GM18907 (cell line): ENCODE measurements around the gene FBXW9.
A peak's percentile ranks its signal among the peaks of the same experiment; 100 is the strongest.
"Not testable (repeated sequence)": the region's sequence is repeated elsewhere in the genome, so short reads cannot be mapped to it uniquely, and the experiment has no call there.

Experiments
- ATAC-seq: cut with Tn5 transposase; IDR thresholded peaks from one replicate; pipeline ENCODE4 v1.9.1; 2021; ENCODE audit warnings: mild to moderate bottlenecking, moderate library complexity; ENCODE audit not compliant: unreplicated experiment

FBXW9 gene

DNA sequence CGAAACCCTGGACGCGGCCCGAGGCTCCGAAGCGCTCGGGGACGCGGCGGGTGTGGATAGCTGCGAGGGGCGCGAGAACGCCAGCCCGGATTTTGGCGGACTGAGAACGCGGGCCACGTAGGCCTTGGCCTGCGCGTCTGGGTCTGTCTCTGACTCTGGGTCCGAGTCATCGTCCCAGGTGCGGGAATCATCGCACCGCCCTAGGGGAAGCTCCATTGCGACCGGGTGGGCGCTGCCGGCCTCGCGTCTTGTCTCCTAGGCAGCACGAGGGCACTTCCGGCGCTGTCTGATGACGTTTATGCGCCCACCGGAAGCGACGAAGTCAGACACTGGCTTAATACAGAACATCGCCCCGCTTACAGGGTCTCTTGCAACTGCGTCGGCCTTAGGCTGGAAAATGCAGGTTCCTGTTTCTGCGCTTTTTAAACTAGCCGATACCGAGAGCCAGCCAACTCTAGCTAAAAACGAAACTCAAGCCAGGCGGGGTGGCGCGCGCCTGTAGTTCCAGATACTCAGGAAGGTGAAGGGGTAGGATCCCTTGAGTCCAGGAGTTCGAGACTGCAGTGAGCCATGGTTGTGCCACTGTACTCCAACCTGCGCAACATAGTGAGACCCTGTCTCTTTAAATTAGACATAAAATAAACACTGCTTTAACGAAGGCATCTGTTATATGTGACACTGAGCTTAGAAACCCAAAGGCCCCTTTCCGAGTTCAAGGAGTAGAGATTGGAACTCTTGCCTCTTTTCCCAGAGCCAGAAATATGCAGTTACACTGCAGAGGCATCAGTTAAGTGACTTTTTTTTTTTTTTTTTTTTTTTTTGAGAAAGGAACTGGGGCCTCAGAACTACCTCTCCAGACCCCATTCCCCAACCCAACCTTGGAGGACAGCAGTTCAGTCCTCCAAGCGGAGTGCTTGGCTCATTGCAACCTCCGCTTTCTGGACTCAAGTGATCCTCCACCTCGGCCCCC, at the start of gene FBXW9:
Gene FBXW9 (minus strand): TSS at position 266 of the 970 bp plus-strand sequence. CDS start 50 bp downstream, at position 216.
- ATAC-seq: peak; percentile 64

DNA sequence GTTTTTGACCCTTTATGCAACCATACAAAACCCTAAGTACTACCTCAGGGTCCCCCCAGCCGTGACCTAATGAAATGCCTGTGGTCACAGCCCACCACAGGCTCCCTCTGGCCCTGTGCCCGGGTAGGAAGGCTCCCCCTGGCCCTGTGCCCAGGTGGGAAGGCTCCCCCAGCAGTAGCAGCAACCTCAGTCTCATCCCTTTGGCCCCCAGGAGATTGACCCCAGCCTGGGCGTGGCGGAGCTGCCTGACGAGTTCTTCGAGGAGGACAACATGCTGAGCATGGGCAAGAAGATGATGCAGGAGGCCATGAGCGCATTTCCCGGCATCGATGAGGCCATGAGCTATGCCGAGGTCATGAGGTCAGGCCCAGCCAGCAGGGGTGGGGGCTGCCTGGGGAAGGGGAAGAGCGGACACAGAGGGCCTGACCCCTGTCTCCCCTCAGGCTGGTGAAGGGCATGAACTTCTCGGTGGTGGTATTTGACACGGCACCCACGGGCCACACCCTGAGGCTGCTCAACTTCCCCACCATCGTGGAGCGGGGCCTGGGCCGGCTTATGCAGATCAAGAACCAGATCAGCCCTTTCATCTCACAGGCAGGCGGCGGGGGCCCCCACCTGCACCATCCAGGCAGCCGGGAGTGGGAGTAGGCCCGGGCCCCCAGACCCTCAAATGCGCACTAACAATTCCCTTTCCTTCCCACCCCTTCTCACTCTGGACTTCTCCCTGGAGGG, 48.9 kb upstream of the FBXW9 start:
- no peak for ATAC-seq

DNA sequence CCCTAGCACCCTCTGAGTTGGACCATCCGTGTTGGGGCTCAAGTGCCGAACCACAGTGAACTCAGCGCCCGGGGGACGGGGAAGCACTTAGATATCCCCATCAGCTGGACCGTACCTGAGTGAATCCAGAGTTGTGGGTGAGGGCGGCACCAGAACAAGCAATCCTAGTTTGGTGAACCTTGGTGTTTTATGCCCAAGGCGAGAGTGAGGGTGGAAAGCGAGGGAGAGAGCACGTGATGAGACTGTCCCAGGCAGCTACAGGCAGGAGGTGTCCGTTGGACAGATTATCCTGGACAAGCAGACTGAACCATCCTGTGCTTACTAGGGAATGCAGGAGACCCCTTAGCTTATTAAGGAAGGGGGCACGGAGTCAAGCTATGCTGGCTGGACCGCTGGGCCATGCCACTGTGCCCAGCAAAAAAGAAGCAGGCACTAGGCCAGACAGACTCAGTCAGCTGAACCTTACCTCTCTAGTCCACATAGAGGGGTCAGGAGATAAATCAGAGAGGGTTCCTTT, 41.5 kb upstream of the FBXW9 start:
- no peak for ATAC-seq

DNA sequence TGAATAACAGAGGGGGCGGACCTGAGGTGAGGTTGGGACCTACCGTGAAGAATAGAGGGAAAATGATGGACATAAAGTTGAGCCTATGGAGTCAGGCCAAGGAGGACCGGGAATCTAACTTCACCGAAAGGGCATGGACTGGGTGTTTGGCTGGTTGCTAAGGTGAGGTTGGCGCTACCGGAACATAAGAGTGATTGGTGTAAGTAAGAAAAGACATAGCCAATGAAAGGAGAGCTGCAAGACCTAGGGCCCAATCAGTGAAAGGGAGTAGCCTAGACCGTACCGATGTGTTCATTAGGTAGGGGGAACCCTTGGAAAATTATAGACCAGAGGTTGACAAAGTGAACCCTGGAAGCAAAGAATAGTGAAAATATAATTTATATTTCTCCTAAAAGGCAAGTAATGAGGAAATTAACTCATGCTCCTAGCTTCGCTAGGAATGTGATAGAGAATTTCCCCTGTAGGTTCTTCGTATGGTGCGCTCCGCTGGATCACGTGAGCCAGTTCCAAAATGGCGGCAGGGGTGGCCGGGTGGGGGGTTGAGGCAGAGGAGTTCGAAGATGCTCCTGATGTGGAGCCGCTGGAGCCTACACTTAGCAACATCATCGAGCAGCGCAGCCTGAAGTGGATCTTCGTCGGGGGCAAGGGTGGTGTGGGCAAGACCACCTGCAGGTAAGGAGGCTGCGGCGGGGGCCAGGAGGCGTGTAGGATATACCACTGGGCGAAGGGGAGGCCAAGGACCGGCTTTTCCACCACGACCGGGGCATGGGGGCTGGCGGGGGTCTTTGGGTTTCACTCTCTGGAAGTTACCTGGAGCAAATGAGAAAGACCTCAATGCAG, 40.8 kb upstream of the FBXW9 start, which contains the start of gene GET3:
Gene GET3 (plus strand): TSS at position 503 of the 840 bp plus-strand sequence. CDS start 9 bp downstream, at position 512.
- ATAC-seq: peak; percentile 77

DNA sequence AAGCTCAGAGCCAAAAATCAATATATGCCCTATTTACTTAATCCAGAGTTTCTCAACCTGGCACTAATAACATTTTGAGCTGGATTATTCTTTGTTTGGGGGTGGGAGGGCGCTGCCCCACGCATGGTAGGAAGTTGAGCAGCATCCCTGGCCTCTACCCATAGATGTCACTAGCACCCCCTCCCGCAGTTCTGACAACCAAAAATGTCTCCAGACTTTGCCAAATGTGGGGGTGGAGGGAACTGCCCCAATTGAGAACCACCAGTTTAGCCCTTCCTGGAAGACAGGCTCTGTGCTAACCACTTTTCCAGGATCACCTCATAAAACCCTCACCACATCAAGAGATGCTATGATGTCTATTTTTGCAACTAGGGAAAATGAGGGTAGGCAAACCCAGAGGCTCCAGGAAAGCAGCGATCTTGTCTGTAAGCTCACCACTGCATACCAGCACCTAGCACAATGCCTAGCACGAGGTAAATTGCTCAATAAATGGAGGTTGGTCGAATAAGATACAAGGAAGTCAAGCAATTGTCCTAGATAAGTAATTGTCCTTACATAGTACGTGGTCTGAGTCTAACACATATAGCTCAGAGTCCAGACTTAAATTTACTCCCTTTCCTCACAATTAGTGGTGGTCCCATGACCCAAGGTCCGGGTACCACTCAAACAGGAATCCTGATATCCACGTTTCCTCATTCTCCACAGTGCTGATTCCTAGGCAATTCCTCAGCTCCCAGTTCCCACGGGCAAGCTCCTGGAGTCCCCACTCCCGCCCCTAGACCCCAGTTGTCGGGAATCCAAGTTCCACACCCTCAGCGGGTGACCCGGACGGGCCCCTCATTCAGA, 37.2 kb upstream of the FBXW9 start:
- ATAC-seq: no peak

DNA sequence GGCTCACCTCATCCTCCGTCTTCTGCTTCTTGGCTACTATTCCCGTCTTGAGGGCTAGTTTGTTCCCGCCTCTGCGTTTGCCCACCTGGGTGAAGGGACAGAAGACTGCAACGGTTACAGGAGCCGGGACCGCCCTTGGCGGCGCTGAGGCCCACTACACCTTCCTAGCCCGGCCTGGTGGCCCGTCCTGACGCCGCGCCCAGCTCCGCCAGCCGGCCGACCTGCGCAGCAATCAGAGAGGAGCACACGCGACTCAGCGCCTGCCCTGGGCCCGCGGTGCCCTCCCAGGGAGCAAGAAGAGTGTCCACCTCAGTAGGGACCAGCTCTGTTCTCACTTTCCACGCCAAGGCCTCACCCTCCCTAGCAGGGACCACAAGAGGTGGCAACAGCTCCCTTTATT, 34.9 kb upstream of the FBXW9 start:
- ATAC-seq: no peak

DNA sequence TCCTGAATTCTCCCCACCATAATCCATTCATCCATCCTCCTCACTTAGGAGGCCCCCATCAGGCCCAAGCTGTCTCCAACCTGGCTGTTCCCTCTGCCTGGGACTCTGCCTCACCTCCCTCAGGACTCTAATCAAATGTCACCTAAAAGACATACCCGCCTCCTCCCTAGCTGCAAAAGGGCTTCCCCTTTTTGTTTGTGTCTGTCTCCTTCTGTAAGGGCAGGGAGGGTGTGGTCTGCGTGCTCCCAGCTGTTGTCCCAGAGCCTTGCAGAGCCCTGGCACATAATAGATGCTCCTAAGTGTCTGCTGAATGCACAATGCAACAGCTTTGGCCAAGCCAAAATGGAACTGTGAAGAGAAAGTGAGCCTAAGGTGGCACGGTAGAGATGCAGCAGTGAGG, 33.6 kb upstream of the FBXW9 start:
- no peak for ATAC-seq

DNA sequence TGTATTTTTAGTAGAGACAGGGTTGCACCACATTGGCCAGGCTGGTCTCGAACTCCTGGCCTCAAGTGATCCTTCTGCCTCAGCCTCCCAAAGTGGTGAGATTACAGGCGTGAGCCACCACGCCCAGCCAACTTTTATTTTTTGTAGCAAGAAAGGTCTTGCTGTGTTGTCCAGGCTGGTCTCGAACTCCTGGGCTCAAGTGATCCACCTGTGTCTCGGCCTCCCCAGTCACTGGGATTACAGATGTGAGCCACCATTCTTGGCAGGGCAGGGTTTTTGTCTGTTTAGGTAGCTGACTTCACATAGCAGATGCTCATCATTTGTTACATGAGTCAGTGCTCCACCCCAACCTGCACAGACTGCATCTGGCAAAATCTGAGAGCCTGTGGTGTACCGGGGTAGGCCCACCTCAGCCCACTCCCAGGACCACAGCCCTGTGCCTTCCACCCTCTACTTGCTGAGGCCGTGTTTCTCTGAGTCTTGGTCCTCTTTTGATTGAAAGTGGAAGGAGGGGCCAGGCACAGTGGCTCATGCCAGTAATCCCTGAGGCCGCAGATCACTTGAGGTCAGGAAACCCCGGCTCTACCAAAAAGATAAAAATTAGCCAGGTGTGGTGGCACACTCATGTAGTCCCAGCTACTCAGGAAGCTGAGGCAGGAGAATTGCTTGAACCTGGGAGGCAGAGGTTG, 31.5 kb upstream of the FBXW9 start:
- no peak for ATAC-seq

DNA sequence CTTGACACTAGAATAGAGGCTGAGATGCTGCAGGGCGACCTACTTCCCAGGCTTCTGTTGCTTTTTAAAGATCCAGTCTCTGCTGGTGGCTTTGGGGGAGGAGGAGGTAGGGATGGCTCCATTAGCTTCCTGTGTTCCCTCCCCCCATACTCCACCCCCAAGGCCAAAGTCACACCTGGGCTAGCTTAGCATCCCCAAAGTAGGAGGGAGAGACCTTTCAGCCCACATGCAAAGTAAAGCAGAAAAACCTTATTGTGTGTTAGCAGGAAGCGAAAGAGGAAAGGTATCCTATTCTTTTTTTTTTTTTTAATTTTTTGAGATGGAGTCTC, 30.5 kb upstream of the FBXW9 start:
- no peak for ATAC-seq

DNA sequence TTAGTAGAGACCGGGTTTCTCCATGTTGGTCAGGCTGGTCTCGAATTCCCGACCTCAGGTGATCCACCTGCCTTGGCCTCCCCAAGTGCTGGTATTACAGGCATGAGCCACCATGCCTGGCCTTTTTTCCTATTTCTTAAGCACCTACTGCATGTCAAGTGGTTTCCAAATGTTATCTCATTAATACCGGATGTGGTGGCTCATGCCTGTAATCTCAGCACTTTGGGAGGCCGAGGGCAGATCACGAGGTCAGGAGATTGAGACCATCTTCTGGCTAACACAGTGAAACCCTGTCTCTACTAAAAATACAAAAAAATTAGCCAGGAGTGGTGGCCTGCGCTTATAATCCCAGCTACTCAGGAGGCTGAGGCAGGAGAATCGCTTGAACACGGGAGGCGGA, 29.2 kb upstream of the FBXW9 start:
- not testable (repeated sequence) for ATAC-seq

DNA sequence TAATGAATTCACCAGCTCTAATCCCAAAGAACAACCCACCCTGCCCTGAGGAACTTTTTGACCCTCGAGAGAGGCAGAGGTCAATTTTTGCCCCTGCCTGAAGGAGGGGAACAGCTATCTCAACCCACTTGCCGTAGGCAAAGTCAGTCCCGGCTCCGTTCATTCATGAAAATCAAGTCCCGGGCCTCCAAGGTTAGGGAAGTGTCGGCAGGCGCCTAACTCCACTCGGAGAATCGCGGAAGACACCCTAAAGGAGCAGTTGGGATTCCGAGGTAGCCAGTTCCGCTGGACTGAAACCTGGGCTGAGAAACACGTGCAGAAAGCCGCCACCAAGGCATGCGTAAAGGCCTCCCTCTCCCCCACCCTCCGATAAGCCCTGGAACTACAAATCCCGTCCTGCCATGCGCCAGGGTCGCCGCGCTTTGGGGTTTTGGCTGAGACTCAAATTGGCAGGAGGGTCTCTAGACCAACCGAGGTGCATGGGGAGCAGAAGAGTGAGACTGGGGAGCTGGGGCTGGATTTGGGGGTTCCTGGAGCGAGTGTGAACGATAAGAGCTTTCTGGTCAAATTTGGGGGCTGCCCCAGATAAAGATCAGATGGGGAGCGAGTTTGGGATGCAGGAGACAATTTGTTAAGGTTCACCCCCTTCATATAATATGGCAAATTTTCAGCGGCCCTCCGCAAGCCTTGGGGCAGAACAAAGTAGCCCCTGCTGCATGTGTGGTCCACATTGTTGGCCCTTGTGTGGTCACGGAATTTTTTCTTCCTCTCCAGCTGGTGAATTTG, 27.4 kb upstream of the FBXW9 start, which contains the start of gene TNPO2:
Gene TNPO2 (minus strand): TSS at position 292 of the 786 bp plus-strand sequence. CDS start 2,955 bp downstream, outside the sequence.
- ATAC-seq: no peak

DNA sequence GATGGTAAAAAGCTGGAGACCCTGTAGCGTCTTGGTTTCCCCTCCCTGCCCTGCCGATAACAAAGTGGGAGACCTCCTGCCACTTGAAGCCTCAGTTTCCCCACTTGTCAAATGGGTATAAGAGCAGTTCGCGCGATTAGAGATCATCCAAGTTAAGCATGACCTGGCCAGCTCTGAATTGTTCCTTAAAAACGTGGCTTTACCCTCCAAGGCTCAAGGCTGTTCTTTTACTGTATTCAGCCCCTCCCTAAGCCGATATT, 26.9 kb upstream of the FBXW9 start:
- ATAC-seq: no peak

DNA sequence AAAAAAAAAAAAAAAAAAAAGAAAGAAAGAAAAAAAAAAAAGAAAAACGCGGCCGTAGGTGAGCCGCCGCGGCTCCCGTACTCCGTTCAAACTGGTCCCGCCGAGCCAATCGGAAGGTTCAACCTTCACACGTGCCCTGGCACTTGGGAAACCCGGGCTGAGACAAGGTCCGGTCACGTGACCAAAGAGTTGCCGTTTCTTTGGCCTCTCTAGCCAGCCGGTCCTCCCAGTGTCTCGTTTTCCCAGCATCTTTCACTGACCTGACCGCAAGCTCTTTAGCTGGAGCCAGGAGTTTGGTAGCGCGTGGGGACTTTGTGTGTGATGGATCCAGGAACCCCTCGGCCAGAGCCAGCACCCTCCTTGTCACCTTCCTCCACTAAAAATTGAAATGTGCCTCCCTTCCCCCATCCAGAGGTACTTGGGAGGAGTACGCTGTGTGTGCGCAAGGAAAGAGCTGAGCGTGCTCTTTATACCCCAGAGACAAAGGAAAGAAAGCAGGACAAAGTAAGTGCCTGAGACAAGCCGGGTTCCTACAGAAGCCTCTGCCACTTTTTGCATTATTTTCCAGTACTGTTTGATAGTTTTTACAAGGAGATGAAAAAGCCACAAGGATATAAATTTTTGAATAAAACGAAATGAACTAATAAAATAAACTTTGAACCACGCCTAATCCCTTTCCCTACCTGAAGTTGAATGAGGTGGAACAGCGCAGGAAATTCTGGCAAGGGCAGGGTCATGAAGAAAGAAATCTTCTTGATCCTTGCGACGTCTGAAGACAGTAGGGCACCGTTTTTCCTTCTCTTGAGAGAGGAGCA, 26.3 kb upstream of the FBXW9 start:
- peak; percentile 81 for ATAC-seq

DNA sequence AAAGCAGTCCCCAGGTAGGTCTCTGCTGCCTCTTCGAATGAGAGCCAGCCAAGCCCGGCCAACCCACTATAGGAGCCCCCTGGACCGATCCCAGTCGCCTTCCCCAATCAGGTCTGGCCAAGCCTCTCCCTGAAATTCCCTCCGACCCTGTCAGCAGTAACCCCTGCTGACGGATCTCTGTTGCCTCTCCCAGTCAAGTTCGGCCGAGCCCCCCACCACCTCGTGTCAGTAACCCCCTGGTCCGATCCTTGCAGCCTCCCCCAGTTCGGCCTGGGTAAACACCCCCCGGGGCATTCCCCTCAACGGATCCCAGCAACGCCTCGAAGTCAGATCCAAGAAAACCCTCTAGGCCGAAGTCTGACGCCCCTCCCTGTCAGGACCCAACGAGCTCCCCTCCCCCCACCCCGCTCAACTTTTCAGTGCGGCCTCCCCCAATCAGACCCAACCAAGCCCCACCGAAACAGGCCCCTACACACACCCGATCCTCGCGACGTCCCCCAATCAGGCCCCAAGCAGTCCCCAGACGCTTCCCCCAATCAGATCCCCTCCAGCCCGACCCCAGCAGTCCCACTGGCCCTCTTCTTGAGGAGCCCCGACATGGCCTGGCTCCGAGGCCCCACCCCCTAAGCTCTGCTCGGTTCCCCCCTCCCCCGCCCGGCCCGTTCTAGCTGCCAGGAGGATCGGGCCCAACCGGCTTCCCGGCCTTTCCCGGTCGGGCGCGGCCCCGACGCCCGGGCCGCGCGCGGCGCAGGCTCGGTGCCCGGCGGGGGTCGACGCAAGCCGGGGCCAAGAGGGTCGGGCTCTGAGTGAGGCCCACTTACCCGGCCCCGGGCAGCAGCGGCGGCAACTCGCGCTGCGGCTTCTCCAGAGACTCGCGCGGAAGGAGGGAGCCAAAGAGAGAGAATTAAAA, 25.5 kb upstream of the FBXW9 start:
- ATAC-seq: peak; percentile 26

DNA sequence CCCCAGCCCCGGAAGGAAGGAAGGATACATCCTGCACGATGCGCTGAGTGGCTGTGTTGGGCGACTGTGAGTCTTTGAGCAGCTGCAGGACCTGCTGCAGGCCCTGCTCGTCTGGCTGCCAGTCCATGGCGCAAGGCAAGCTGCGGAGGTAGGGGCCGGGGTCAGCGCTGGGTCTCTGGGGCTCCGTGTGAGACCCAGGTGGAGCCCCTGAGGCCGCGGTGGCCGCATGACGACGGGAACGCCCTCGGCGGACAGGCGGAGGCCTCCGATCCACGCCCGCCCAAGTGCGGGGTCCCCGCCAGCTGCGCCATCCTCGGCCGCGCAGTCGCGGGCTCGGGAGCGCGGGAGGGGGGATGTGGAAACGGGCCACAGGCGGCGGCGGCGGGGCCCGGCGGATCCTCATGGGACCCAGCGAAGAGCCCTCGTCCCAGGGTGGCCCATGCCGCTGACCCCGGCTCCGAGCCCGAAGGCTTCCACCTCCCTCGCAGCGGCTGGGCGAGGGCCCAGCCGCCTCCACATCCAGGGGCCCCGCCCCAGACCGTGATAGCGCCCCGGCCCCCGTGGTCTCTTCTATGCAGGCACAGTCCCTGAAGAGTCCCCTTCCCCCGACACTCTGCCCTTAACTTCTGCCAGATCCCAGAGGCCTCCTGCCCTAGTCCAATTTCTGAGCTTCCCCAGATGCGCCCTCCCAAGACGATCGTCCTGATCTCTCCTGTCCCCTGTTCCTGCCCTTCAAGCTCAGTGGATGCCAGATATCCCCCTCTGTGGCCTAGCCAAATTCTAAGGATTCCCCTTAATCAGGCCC, 24.6 kb upstream of the FBXW9 start:
- ATAC-seq: no peak

DNA sequence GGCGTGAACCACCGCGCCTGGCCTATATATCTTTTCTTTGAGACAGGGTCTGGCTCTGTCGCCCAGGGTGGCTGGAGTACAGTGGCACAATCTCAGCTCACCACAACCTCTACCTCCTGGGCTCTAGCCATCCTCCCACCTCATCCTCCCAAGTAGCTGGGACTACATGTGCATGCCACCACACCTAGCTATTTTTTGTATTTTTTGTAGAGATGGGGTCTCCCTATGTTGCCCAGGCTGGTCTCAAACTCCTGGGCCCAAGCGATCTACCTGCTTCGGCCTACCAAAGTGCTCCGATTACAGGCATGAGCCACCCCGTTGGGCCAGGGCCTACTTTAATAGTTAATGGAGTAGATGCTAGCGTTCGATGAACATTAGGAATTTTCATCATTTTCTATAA, 23.9 kb upstream of the FBXW9 start:
- no peak for ATAC-seq
